Fibroblast of the aortic adventitia (primary cell): Measurements from ENCODE around the gene NSUN3. TPM values are rescaled to one million over a fixed set of nuclear protein-coding genes. Genes with fewer than 3 reads are reported as not detected.

ENCODE experiments used
- DNase-seq: peaks from one replicate; pipeline ENCODE4 v3.0.0-alpha.2; 2010; ENCODE audit warnings: low read depth
- H3K4me3 ChIP-seq: 2 replicates; pipeline ENCODE4 v1.5.1; 2011; ENCODE audit warnings: low read depth, mild to moderate bottlenecking, control low read depth, low read length, moderate library complexity
- CTCF ChIP-seq: IDR thresholded peaks from 2 replicates; pipeline ENCODE4 v1.5.1; 2011; ENCODE audit warnings: mild to moderate bottlenecking, low read length, control low read depth, inconsistent platforms; ENCODE audit not compliant: insufficient read depth
- total RNA-seq: library from RNA; depleted of rRNA; stranded (reverse); fragments of >200 nt; gene quantifications from 2 replicates; pipeline ENCODE4 v1.2.3, GENCODE V29; 2012; ENCODE audit warnings: low replicate concordance

Gene NSUN3
- total RNA-seq, 1 donor, result 16.4 TPM

GRCh38 chr3:94146455-94146854 is 83.6 kb downstream of the NSUN3 start:
- TF ChIP-seq CTCF, result no peak
- no peak for DNase-seq
- no peak overlapping the region for H3K4me3 ChIP-seq

GRCh38 chr3:94147012-94147411 is 84.2 kb downstream of the NSUN3 start:
- TF ChIP-seq CTCF, result no peak
- no peak for DNase-seq
- H3K4me3 ChIP-seq, result no peak overlapping the region

GRCh38 chr3:94150113-94150512 is 87.3 kb downstream of the NSUN3 start:
- TF ChIP-seq CTCF, result no peak
- no peak for DNase-seq
- H3K4me3 ChIP-seq, result no peak overlapping the region

GRCh38 chr3:94156626-94157025 is 93.8 kb downstream of the NSUN3 start:
- no peak overlapping the region for H3K4me3 ChIP-seq
- no peak for TF ChIP-seq CTCF
- no peak for DNase-seq

GRCh38 chr3:94158512-94158911 is 95.7 kb downstream of the NSUN3 start:
- DNase-seq, result peak; percentile 2
- H3K4me3 ChIP-seq, result no peak overlapping the region
- no peak for TF ChIP-seq CTCF

GRCh38 chr3:94159062-94159828 is 96.4 kb downstream of the NSUN3 start:
- peak; percentile 25 for TF ChIP-seq CTCF
- peak overlapping the region; percentile 51 for H3K4me3 ChIP-seq
- DNase-seq, result peak; percentile 74

- no peak overlapping the region for H3K4me3 ChIP-seq
- peak; percentile 25 for DNase-seq
- no peak for TF ChIP-seq CTCF
Measured at GRCh38 chr3:94162700-94163099, 99.8 kb downstream of the NSUN3 start.
